GM19438 (cell line): ENCODE measurements around the gene HS3ST3A1.
"Not testable (repeated sequence)": the region's sequence is repeated elsewhere in the genome, so short reads cannot be mapped to it uniquely, and the experiment has no call there.

ENCODE experiments used
- ATAC-seq: cut with Tn5 transposase; IDR thresholded peaks from one replicate; pipeline ENCODE4 v1.9.1; 2021; ENCODE audit warnings: low read depth; ENCODE audit not compliant: unreplicated experiment

HS3ST3A1 gene

DNA sequence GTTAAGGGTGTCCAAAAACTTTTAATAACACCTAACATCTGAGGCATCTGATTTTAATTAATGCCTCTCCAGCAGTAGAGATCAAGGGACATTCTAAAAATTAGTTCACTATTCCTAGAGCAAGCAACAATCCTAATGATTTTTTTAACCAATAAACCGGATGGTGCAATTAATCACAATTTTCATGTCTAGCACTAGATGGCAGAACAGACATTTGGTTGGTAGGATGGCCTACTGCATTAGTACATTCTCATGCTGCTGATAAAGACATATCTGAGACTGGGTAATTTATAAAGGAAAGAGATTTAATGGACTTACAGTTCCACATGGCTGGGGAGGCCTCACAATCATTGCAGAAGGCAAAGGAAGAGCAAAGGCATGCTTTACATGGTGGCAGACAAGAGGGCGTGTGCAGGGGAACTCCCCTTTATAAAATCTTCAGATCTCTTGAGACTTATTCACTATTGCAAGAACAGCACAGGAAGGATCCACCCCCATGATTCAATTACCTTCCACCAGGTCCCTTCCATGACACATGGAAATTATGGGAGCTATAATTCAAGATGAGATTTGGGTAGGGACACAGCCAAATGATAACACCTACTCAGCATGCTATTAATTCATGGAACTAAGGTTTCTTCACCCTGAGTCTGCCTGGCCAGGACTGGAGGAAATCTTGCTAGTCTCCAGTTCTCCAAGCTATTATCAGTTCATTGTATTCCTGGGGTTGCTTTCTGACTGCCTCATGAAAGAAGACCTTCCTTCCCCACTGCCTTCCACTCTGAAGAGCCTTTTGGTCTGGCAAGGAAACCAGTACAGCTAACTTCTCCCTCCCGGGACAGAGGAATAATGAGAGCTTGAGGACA lies 24.8 kb downstream of the HS3ST3A1 start:
- no peak for ATAC-seq

DNA sequence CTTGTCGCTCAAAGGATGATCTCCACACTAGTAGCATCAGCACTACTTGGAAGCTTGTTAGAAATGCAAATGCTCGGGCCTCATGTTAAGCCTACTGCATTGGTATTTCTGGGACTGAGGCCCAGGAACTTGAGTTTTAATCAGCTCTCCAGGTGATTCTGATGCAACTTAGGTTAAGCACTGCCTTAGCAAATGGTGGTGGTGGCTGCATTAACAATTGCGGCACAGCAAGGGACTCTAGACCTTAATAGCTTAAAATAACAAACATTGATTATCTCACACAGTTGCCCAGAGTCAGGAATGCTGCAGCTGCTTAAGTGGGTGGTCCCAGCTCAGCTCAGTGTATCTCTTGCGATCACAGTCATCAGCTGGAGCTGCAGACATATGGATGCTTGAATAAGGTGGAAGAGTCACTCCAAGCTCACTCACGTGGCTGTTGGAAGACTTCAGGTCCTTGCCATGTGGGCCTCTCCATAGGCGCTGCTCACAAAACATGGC lies 25.8 kb downstream of the HS3ST3A1 start:
- no peak for ATAC-seq

- ATAC-seq: no peak
Observed at GRCh38 chr17:13575466-13575865, 26.3 kb downstream of the HS3ST3A1 start.

- no peak for ATAC-seq
Observed at GRCh38 chr17:13572581-13572980, 29.1 kb downstream of the HS3ST3A1 start.

GRCh38 chr17:13569398-13570123 lies 32.2 kb downstream of the HS3ST3A1 start:
- ATAC-seq: no peak

GRCh38 chr17:13568582-13569397 lies 32.9 kb downstream of the HS3ST3A1 start:
- no peak for ATAC-seq

- no peak for ATAC-seq
Observed at GRCh38 chr17:13563866-13564265, 37.9 kb downstream of the HS3ST3A1 start.

GRCh38 chr17:13562271-13562800 lies 39.4 kb downstream of the HS3ST3A1 start:
- no peak for ATAC-seq

DNA sequence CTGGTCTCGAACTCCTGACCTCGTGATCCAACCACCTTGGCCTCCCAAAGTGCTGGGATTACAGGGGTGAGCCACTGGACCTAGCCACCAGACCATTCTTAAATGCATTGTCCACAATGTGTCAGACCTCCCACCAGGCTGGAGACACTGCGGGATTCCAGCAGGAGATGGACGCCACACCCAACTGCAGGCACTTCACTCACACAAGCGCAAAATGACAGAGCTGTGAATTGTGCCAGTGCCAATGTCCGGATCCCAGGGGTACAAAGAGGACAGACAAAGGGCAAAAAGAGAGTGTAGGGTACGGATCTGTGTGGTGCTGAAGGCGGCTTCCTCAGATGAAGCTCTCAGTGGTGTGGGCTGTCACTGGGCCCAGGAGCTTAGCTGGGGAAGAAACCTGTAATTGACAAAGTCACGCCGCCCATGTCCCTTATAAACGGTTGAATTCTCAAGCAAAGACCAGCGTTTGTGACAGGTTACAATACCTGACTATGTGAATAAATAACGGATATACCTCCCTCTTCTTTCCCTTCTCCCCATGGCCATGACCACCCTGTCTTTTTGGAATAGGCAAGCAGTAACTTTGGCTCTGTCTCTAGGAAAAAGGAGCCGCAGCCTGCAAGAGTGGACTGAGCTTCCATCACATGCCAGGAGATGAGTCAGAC lies 40.0 kb downstream of the HS3ST3A1 start:
- no peak for ATAC-seq

DNA sequence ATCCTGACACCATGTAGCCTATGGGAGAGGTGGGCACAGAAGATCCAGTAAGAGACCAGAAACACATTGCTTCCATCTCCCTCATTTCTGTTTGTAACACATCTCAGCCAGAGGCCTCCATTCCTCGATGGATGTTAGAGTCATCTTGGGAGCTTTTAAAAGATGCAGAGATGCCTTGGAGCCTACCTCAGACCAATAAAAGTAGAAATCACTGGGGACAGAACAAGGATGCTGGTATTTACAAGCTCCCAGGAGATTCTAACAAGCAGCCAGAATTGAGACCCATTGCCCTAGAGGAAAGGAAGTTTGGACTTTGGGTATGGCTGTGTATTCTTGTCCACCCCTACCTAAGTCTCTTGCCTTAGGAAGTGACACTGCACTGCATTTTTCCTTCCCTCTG lies 40.8 kb downstream of the HS3ST3A1 start:
- no peak for ATAC-seq

DNA sequence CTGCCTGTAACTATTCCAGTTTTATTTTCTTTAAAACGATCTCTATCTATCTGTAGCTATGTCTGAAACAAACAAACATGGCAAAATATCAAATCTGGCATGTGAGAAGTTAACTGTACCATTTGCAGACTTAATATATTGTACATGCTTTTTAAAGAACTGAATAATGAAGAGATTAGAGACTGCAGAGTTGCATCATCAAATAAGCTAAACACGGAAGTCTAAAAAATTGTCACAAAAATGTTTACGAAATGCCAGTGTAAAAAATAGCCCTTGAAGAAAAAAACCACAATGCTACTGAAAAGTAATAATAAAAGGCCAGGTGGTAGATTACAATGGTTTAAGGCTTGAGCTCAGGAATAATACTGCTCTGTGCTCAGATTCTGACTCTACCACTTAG lies 43.1 kb downstream of the HS3ST3A1 start:
- ATAC-seq: no peak

DNA sequence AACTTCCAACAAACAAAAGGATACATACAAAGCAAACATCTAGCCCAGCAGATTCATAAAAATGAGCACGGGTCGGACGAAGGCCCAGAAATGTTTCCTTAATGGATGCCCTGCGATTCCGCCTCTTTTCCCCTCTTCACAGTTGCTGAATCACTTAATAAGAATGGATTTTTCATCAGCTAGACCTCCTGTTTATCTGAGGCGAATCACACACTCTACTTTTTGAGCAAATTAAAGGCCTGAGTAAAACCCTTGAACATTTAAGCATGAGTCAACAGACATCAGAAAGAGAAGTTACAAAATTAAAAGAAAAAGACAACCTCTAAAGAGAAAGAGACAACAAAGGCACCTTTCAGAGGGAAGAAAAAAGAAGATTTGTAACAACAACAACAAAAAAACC lies 44.7 kb downstream of the HS3ST3A1 start:
- ATAC-seq: no peak

- ATAC-seq: no peak
Observed at GRCh38 chr17:13554231-13554630, 47.5 kb downstream of the HS3ST3A1 start.

DNA sequence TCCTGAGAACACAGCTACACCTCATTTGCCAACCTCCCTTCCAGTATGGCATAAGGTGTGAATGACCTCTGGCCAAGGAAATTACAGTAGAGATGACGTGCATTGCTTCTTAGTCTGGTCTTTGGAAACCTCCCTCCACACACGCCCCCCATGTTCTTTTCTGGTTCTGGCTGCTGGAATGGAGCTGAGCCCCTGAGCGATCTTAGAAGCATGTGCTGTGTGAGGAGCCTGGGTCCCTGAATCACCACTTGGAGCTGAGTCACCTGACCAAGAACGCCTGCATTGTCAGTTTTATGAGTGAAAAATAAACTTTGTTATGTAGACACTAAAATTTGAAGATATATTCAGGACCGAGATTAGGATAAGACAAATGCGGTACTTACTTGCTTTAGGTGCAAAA lies 51.4 kb downstream of the HS3ST3A1 start:
- no peak for ATAC-seq

- ATAC-seq: not testable (repeated sequence)
Observed at GRCh38 chr17:13548576-13548975, 53.2 kb downstream of the HS3ST3A1 start.

DNA sequence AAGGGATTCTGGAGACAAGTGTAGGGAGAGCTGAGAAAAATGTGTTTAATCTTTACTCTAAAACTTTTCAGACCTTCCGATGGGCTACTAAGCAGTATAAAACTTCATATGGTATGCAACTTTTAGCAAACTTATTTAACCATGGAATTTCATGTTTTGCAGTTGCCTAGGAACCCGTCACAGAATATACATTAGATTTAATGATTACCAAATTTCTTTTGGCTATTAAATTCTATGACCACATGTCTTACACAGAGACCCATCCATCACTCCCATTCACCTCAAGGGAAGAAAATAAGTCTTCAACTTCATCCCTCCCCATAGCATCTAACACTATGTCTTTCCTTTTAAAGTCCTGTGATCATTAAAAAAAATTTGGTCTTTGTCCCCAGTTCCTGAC lies 54.9 kb downstream of the HS3ST3A1 start:
- no peak for ATAC-seq

GRCh38 chr17:13545941-13546340 lies 55.8 kb downstream of the HS3ST3A1 start:
- no peak for ATAC-seq

- no peak for ATAC-seq
Observed at GRCh38 chr17:13544765-13545164, 57.0 kb downstream of the HS3ST3A1 start.

GRCh38 chr17:13544292-13544691 lies 57.4 kb downstream of the HS3ST3A1 start:
- no peak for ATAC-seq

DNA sequence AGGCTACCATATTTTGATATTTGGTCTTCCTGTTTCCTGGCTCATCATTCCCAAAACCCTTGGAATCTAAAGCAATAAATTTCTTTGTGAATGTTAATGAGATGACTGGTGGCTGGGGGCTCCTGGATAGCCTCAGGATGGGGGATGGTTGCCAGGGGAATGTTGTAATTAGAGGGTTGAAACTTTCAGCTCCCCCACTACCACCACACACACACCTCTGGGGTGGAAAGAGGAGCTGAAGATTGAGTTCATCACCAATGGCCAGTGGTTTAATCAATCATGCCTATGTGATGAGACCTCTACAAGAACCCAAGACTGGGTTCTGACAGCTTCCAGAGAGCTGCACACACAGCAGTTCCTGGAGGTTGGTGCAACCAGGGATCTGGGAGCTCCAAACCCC lies 59.1 kb downstream of the HS3ST3A1 start:
- ATAC-seq: no peak
